Panc1 (cell line): ENCODE measurements around the gene CCDC182. TPM values are rescaled to one million over a fixed set of nuclear protein-coding genes. Genes with fewer than 3 reads are reported as not detected.

ENCODE experiments used
- ATAC-seq: fragments of 200-7000 bp; cut with Tn5 transposase; 2 replicates; pipeline ENCODE4 v1.9.1; 2020; ENCODE audit warnings: mild to moderate bottlenecking, moderate library complexity
- BruUV-seq: library from RNA; stranded (reverse); fragments of 400-500 nt; replicated peaks from 2 replicates; lab custom pipeline; 2021; lab: Mats Ljungman, UMichigan
- CTCF ChIA-PET: fragments of 300-600 bp; sonication (Branson Sonifier 250); formaldehyde crosslinking; loops from one replicate; lab custom pipeline; 2022; ENCODE audit warnings: antibody characterized with exemption; lab: Charles Lee
- POLR2A ChIA-PET: fragments of 300-600 bp; sonication (Branson Sonifier 250); formaldehyde crosslinking; loops from one replicate; lab custom pipeline; 2022; ENCODE audit warnings: antibody characterized with exemption; lab: Charles Lee
- DNase-seq: peaks from one replicate; pipeline ENCODE4 v3.0.0-alpha.2; 2010; ENCODE audit warnings: low read depth, low spot score
- H3K27ac ChIP-seq: 2 replicates; pipeline ENCODE4 v1.5.1; 2011; ENCODE audit warnings: mild to moderate bottlenecking, low read length, inconsistent platforms
- H3K27me3 ChIP-seq: fragments of 200-500 bp; sonication (Bioruptor generic); 2 replicates; pipeline ENCODE4 v1.6.0; 2014; ENCODE audit warnings: low read length, inconsistent platforms; ENCODE audit not compliant: control insufficient read depth, insufficient read depth
- H3K36me3 ChIP-seq: fragments of 200-500 bp; sonication (Bioruptor generic); 2 replicates; pipeline ENCODE4 v1.5.1; 2014; ENCODE audit warnings: inconsistent platforms, mild to moderate bottlenecking, low read length, moderate library complexity; ENCODE audit not compliant: control insufficient read depth, insufficient read depth
- H3K4me1 ChIP-seq: 2 replicates; pipeline ENCODE4 v1.5.1; 2011; ENCODE audit warnings: inconsistent platforms, mild to moderate bottlenecking, low read length, moderate library complexity; ENCODE audit not compliant: control insufficient read depth, insufficient read depth
- H3K4me3 ChIP-seq, 2 experiments: 2 replicates each; pipeline ENCODE4 v1.5.1; 2011 to 2012; ENCODE audit warnings: low read depth in 2 of 2, low read length in 2 of 2, mild to moderate bottlenecking in 2 of 2, inconsistent platforms in 1 of 2, moderate library complexity in 1 of 2
- H3K9me3 ChIP-seq: fragments of 200-500 bp; sonication (Bioruptor generic); 2 replicates; pipeline ENCODE4 v1.5.1; 2014; ENCODE audit warnings: low read depth, mild to moderate bottlenecking, inconsistent platforms, low read length, moderate library complexity; ENCODE audit not compliant: control insufficient read depth, insufficient read depth
- CTCF ChIP-seq: fragments of 450-650 bp; IDR thresholded peaks from 2 replicates; pipeline ENCODE4 v1.5.1; 2017; ENCODE audit warnings: mild to moderate bottlenecking
- POLR2AphosphoS5 ChIP-seq: IDR thresholded peaks from 2 replicates; pipeline ENCODE4 v1.6.1; 2012; ENCODE audit warnings: mild to moderate bottlenecking, low read depth, low read length, moderate library complexity
- SIN3A ChIP-seq: IDR thresholded peaks from 2 replicates; pipeline ENCODE4 v1.6.1; 2012; ENCODE audit warnings: low read depth, mild to moderate bottlenecking, low read length, moderate library complexity, borderline replicate concordance; ENCODE audit not compliant: insufficient read depth
- TCF7L2 ChIP-seq: IDR thresholded peaks from 2 replicates; pipeline ENCODE4 v1.6.1; 2011; ENCODE audit warnings: mild to moderate bottlenecking, low read depth, low read length, inconsistent platforms
- in situ Hi-C: cut with HindIII; loops from 2 replicates; pipeline ENCODE4 v1.10.0; 2016; ENCODE audit warnings: low sequenced_read_pairs, low pct_unique_long_range_greater_than_20kb
- intact Hi-C: fragments of 100-400 bp; cut with micrococcal nuclease; formaldehyde crosslinking; loops from one replicate; pipeline ENCODE4 v1.10.0; 2022; ENCODE audit not compliant: unreplicated experiment
- total RNA-seq: library from RNA; stranded (reverse); gene quantifications from one replicate; pipeline ENCODE4 v1.2.1, GENCODE V29; 2021; ENCODE audit not compliant: unreplicated experiment
- TF ChIP-seq, protein P1 (sequence below), 2 experiments: IDR thresholded peaks; 2 replicates each; pipeline ENCODE4 v1.6.1; 2011 to 2012; ENCODE audit warnings: low read depth in 2 of 2, control low read depth in 1 of 2, low read length in 1 of 2, mild to moderate bottlenecking in 1 of 2, moderate library complexity in 1 of 2; ENCODE audit not compliant: insufficient read depth in 1 of 2

Gene CCDC182
- total RNA-seq, 1 experiment from 2014 or later, result not detected

- Histone ChIP-seq H3K9me3 (no peaks in the 10 kb centered on the region), H3K27me3 (peaks cover 3% of the 10 kb centered on the region; the same call in 1 of the 2 replicates), H3K4me1 (no peaks in the 10 kb centered on the region), H3K36me3 (no peaks in the 10 kb centered on the region), H3K4me3 (no peak overlapping the region), H3K27ac (no peak overlapping the region)
- intact Hi-C loops (no loop called here), in situ Hi-C loops (no loop called here)
- ChIA-PET POLR2A (no interaction called here), CTCF (interaction anchor here (0.6 kb wide), 1 partner anchor 37 kb away, joined by 4 read pairs; no protein-coding TSS in a partner anchor)
- no TSS peak for BruUV-seq
- DNase-seq (no peak), ATAC-seq (no peak)
- TF ChIP-seq CTCF, result no peak
- no peak for TF ChIP-seq TCF7L2
- TF ChIP-seq, protein P1, sequence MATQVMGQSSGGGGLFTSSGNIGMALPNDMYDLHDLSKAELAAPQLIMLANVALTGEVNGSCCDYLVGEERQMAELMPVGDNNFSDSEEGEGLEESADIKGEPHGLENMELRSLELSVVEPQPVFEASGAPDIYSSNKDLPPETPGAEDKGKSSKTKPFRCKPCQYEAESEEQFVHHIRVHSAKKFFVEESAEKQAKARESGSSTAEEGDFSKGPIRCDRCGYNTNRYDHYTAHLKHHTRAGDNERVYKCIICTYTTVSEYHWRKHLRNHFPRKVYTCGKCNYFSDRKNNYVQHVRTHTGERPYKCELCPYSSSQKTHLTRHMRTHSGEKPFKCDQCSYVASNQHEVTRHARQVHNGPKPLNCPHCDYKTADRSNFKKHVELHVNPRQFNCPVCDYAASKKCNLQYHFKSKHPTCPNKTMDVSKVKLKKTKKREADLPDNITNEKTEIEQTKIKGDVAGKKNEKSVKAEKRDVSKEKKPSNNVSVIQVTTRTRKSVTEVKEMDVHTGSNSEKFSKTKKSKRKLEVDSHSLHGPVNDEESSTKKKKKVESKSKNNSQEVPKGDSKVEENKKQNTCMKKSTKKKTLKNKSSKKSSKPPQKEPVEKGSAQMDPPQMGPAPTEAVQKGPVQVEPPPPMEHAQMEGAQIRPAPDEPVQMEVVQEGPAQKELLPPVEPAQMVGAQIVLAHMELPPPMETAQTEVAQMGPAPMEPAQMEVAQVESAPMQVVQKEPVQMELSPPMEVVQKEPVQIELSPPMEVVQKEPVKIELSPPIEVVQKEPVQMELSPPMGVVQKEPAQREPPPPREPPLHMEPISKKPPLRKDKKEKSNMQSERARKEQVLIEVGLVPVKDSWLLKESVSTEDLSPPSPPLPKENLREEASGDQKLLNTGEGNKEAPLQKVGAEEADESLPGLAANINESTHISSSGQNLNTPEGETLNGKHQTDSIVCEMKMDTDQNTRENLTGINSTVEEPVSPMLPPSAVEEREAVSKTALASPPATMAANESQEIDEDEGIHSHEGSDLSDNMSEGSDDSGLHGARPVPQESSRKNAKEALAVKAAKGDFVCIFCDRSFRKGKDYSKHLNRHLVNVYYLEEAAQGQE (IDR thresholded peaks at IDR 0.05; ENCODE audit: insufficient read depth in 1 of 2, low read depth in 2 of 2, low read length in 1 of 2), result no peak
- TF ChIP-seq SIN3A, result no peak
- no peak for TF ChIP-seq POLR2AphosphoS5
Observed at GRCh38 chr17:57724729-57725125, 20.4 kb downstream of the CCDC182 start.

DNA sequence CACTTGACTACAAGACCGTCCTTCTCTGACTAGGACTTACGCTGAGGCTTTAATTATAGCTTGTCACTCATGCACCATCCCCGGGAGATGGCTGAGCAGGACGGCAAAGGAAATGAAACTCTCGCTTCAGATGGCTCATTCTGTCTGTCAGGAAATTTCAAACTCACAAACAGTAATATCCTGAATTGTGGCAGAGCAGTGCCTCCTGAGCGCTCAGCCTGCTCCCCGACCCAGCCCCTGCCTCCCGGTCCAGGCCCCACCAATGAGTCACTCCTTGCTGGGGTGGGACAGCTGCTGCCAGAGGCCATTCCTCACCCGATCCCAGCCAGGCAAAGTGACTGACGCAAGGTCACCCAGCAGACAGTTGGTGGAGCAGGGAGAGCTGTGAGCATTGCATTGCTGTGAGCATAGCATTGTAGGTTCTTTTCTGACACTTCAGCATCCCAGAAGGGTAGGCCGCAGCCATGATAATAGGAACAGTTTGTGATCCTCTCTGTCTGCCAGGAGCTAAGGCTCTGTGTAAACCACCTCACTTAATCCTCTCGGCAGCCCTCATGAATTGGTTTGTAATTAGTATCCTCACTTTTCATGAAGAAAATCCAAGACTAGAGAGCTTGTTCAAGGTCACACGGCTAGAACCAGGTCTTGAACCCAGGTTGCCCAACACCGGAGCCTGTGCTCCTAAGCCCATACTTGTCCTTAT lies 20.9 kb downstream of the CCDC182 start:
- TF ChIP-seq SIN3A, result no peak
- TF ChIP-seq CTCF, result no peak
- TF ChIP-seq TCF7L2, result no peak
- TF ChIP-seq POLR2AphosphoS5, result no peak
- TF ChIP-seq, protein P1 (IDR thresholded peaks at IDR 0.05; ENCODE audit: insufficient read depth in 1 of 2, low read depth in 2 of 2, low read length in 1 of 2), result no peak
- H3K4me1 ChIP-seq, result no peaks in the 10 kb centered on the region
- POLR2A ChIA-PET, result no interaction called here
- no peak overlapping the region for H3K27ac ChIP-seq
- CTCF ChIA-PET, result interaction anchor here (0.6 kb wide), 1 partner anchor 37 kb away, joined by 4 read pairs; no protein-coding TSS in a partner anchor
- ATAC-seq (no peak), DNase-seq (no peak)
- no TSS peak for BruUV-seq
- peaks cover 8% of the 10 kb centered on the region for H3K27me3 ChIP-seq
- in situ Hi-C loops, result no loop called here
- H3K36me3 ChIP-seq, result peaks cover 2% of the 10 kb centered on the region; the same call in 1 of the 2 replicates
- intact Hi-C loops, result no loop called here
- no peaks in the 10 kb centered on the region for H3K9me3 ChIP-seq
- no peak overlapping the region for H3K4me3 ChIP-seq
